ENCODE results near the gene GGT6.
A peak's percentile ranks its signal among the peaks of the same experiment; 100 is the strongest.

The GGT6 gene

DNA sequence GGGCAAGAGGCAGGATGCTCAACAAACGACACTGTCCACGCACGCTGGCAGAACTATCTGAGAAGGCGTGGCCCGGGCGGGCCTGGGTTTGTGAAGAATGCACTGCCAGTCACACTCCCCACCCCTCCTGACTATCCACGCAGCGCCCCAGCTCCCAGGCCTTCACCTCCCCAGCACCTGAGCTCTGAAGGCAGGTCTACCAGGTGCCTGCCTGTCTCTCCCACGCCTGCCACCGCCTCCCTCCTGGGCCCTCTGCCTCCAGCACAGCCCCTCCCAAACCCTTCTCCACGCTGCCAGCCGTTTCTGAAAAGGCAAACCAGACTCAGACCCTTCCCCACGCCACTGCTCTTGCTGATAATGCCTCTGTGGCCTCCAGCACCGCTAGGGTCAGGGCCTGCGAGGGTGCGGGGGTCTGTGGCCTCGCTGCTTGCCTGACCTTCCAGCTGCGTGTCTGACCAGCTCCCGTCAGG lies 16.8 kb downstream of the GGT6 start:
- Histone ChIP-seq H3K9me3 (ENCODE audit: control insufficient read depth, insufficient read depth, low read depth, low read length) (no peaks in the 10 kb centered on the region), H3K27ac (ENCODE audit: extremely low read depth, low read depth, low read length) (no peak overlapping the region), H3K4me1 (ENCODE audit: control insufficient read depth, insufficient read depth, low read length) (no peaks in the 10 kb centered on the region), H3K4me3 (ENCODE audit: low read depth, low read length) (no peak overlapping the region), H3K36me3 (ENCODE audit: control insufficient read depth in 2 of 2, insufficient read depth in 1 of 2, low read length in 2 of 2) (peaks cover 9 to 95% of the 10 kb centered on the region in 2 experiments; a peak in 2 of 3 replicates)
- TF ChIP-seq EGR2 (tag by site-specific recombination; IDR thresholded peaks at IDR 0.05; ENCODE audit: low read depth) (0 out of 2 replicates have a peak, but pooled peaks have one; percentile 12), ZNF837 (tag by site-specific recombination; IDR thresholded peaks at IDR 0.05) (no peak), KLF1 (tag by site-specific recombination; IDR thresholded peaks at IDR 0.05) (peak; percentile 34; the same call in 1 of the 2 replicates)
- ChIA-PET POLR2A (interaction anchor here (1.0 to 4.0 kb wide), 5 partner anchors 8 to 122 kb away, joined by 3 to 16 read pairs (median 3); partner anchors contain the start of gene MYBBP1A), CTCF (no interaction called here)

- CTCF ChIA-PET, result interaction anchor here (1.0 to 1.4 kb wide), 2 partner anchors 11 to 13 kb away, joined by 3 read pairs; no protein-coding TSS in a partner anchor
- POLR2A ChIA-PET, result interaction anchor here (0.6 to 4.0 kb wide), 3 partner anchors 7 to 43 kb away, joined by 3 to 16 read pairs (median 11); partner anchors contain the start of gene MYBBP1A
Observed at GRCh38 chr17:4542726-4543191, 17.6 kb downstream of the GGT6 start.

GRCh38 chr17:4542003-4542725 lies 18.2 kb downstream of the GGT6 start:
- no peaks in the 10 kb centered on the region for H3K9me3 ChIP-seq (ENCODE audit: control insufficient read depth, insufficient read depth, low read depth, low read length)
- TF ChIP-seq, protein P1, sequence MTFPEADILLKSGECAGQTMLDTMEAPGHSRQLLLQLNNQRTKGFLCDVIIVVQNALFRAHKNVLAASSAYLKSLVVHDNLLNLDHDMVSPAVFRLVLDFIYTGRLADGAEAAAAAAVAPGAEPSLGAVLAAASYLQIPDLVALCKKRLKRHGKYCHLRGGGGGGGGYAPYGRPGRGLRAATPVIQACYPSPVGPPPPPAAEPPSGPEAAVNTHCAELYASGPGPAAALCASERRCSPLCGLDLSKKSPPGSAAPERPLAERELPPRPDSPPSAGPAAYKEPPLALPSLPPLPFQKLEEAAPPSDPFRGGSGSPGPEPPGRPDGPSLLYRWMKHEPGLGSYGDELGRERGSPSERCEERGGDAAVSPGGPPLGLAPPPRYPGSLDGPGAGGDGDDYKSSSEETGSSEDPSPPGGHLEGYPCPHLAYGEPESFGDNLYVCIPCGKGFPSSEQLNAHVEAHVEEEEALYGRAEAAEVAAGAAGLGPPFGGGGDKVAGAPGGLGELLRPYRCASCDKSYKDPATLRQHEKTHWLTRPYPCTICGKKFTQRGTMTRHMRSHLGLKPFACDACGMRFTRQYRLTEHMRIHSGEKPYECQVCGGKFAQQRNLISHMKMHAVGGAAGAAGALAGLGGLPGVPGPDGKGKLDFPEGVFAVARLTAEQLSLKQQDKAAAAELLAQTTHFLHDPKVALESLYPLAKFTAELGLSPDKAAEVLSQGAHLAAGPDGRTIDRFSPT (tag by site-specific recombination; IDR thresholded peaks at IDR 0.05), result peak; percentile 66; the same call in 1 of the 2 replicates
- no peak for TF ChIP-seq ZNF785 (tag by site-specific recombination; IDR thresholded peaks at IDR 0.05)
- no peak overlapping the region for H3K4me3 ChIP-seq (ENCODE audit: low read depth, low read length)
- H3K27ac ChIP-seq (ENCODE audit: extremely low read depth, low read depth, low read length), result no peak overlapping the region
- peaks cover 5 to 95% of the 10 kb centered on the region in 2 experiments; a peak in 2 of 3 replicates for H3K36me3 ChIP-seq (ENCODE audit: control insufficient read depth in 2 of 2, insufficient read depth in 1 of 2, low read length in 2 of 2)
- POLR2A ChIA-PET, result interaction anchor here (0.6 to 4.0 kb wide), 3 partner anchors 7 to 43 kb away, joined by 3 to 16 read pairs (median 11); partner anchors contain the start of gene MYBBP1A
- H3K4me1 ChIP-seq (ENCODE audit: control insufficient read depth, insufficient read depth, low read length), result no peaks in the 10 kb centered on the region
- CTCF ChIA-PET, result interaction anchor here (0.6 to 1.4 kb wide), 4 partner anchors 11 to 520 kb away, joined by 3 to 4 read pairs (median 4); no protein-coding TSS in a partner anchor

More at GRCh38 chr17:4542726-4543191, 17.6 kb downstream of the GGT6 start:
- TF ChIP-seq GLI2 (tag by site-specific recombination; IDR thresholded peaks at IDR 0.05; ENCODE audit: borderline replicate concordance, low read depth) (no peak), ZNF354C (tag by site-specific recombination; IDR thresholded peaks at IDR 0.05; ENCODE audit: borderline replicate concordance, low read depth) (no peak), ZNF791 (tag by site-specific recombination; IDR thresholded peaks at IDR 0.05) (no peak)
- no peaks in the 10 kb centered on the region for H3K4me1 ChIP-seq (ENCODE audit: control insufficient read depth, insufficient read depth, low read length)
- H3K9me3 ChIP-seq (ENCODE audit: control insufficient read depth, insufficient read depth, low read depth, low read length), result no peaks in the 10 kb centered on the region
- H3K36me3 ChIP-seq (ENCODE audit: control insufficient read depth in 2 of 2, insufficient read depth in 1 of 2, low read length in 2 of 2), result peaks cover 9 to 95% of the 10 kb centered on the region in 2 experiments; a peak in 2 of 3 replicates
- H3K27ac ChIP-seq (ENCODE audit: extremely low read depth, low read depth, low read length), result no peak overlapping the region
- no peak overlapping the region for H3K4me3 ChIP-seq (ENCODE audit: low read depth, low read length)

DNA sequence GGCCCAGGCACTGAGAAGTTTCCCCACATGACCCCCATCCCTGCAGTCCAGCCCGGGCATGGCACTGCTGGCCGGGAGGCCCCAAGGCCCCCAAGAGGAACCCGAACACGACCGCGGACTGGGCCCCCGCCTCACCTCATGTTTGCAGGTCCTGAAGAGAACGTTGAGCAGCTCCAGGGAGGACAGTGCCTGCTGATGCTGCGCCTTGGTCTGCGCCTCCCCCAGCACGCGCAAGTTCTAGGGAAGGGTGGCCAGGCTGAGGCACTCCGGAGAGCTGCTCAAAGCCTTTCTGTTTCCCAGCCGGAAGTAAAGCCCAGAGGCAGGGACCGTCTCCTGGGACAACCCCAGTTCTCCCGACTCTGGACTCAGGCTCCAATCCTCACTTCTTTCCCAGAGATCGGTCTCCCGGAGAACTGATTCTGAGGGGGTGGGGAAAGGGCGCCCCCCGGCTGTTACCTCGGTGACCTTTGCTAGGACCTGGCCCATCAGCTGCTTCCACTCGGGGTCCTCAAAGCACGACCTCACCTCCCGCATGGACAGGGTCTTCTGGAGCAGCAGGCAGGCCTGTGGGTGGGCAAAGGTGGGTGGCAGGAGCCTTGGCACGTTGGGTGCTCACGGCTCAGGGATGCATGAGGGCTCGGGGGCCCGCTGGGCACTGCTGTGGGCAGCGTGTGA lies 18.9 kb downstream of the GGT6 start:
- POLR2A ChIA-PET, result no interaction called here
- H3K4me3 ChIP-seq (ENCODE audit: low read depth, low read length), result no peak overlapping the region
- H3K4me1 ChIP-seq (ENCODE audit: control insufficient read depth, insufficient read depth, low read length), result no peaks in the 10 kb centered on the region
- CTCF ChIA-PET, result interaction anchor here (0.6 to 1.4 kb wide), 5 partner anchors 14 to 521 kb away, joined by 3 to 4 read pairs (median 4); no protein-coding TSS in a partner anchor
- H3K27ac ChIP-seq (ENCODE audit: extremely low read depth, low read depth, low read length), result no peak overlapping the region
- H3K36me3 ChIP-seq (ENCODE audit: control insufficient read depth in 2 of 2, insufficient read depth in 1 of 2, low read length in 2 of 2), result peaks cover 0 to 91% of the 10 kb centered on the region in 2 experiments; a peak in 2 of 3 replicates
- no peaks in the 10 kb centered on the region for H3K9me3 ChIP-seq (ENCODE audit: control insufficient read depth, insufficient read depth, low read depth, low read length)
- peak; percentile 9; the same call in 1 of the 2 replicates for TF ChIP-seq CTCF (tag by site-specific recombination; IDR thresholded peaks at IDR 0.05)
- TF ChIP-seq MYNN (tag by site-specific recombination; IDR thresholded peaks at IDR 0.05; ENCODE audit: borderline replicate concordance), result no peak
- no peak for TF ChIP-seq ZNF112 (tag by site-specific recombination; IDR thresholded peaks at IDR 0.05)
- TF ChIP-seq KLF7 (tag by site-specific recombination; IDR thresholded peaks at IDR 0.05; ENCODE audit: borderline replicate concordance), result no peak
- TF ChIP-seq, protein P2, sequence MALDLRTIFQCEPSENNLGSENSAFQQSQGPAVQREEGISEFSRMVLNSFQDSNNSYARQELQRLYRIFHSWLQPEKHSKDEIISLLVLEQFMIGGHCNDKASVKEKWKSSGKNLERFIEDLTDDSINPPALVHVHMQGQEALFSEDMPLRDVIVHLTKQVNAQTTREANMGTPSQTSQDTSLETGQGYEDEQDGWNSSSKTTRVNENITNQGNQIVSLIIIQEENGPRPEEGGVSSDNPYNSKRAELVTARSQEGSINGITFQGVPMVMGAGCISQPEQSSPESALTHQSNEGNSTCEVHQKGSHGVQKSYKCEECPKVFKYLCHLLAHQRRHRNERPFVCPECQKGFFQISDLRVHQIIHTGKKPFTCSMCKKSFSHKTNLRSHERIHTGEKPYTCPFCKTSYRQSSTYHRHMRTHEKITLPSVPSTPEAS (tag by site-specific recombination; IDR thresholded peaks at IDR 0.05), result no peak
- no peak for TF ChIP-seq ZSCAN23 (tag by site-specific recombination; IDR thresholded peaks at IDR 0.05)
- TF ChIP-seq, protein P1 (tag by site-specific recombination; IDR thresholded peaks at IDR 0.05), result 0 out of 2 replicates have a peak, but pooled peaks have one; percentile 73
- no peak for TF ChIP-seq ZNF629 (tag by site-specific recombination; IDR thresholded peaks at IDR 0.05)
- TF ChIP-seq ZNF19 (tag by site-specific recombination; IDR thresholded peaks at IDR 0.05; ENCODE audit: low read depth), result no peak

Data from HEK293 (cell line).